ENCODE data around the gene CHID1. TPM values are rescaled to one million over a fixed set of nuclear protein-coding genes. Genes with fewer than 3 reads are reported as not detected.

The CHID1 gene
- total and polyA plus RNA-seq, 2 of the 8 experiments (the other 6 are each of a cell fraction or from before 2014, with no cell fraction given) = 81.2 to 88.5 TPM

DNA sequence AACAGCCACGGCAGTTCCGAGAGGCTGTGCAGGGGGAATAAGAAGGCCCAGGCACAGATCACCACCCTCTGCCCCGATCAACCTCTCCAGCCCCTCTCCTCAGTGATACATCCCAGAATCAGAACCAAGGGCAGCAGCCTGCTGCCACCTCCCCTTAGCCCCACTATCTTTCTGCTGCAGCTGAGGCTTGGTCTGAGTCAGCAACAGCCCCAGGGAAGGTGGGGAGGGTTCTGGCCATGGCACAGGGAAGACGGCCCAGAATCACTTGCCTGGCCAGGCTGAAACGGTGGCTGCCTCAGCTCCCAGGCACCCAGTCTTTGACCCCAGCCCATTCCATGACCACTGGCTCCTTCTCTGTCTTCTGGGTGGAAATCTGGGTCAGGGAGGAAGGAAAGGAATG is 2.3 kb downstream of the CHID1 start:
- no peak overlapping the region for H3K23ac ChIP-seq (ENCODE audit: insufficient read length)
- H3K18ac ChIP-seq (ENCODE audit: extremely low read depth, low read length) = no peak overlapping the region
- 94% methylated on average over 5 of the region's 5 CpGs; no CpG with 5 or more reads in 1 of the 2 experiments for WGBS, 2 experiments (ENCODE audit: extremely low coverage in 1 of 2, insufficient coverage in 1 of 2, insufficient read length in 1 of 2, insufficient replicate concordance in 2 of 2, low coverage in 1 of 2, low lambda C conversion rate in 2 of 2, missing lambda C conversion rate in 1 of 2)
- no peak overlapping the region for H3K56ac ChIP-seq (replicated peaks; ENCODE audit: insufficient read length, low read depth, low read length)
- no peak overlapping the region for H3K4ac ChIP-seq (replicated peaks; ENCODE audit: insufficient read length, low read depth, low read length)
- peaks cover 7 to 16% (median 9%) of the 10 kb centered on the region in 4 experiments; a peak in 6 of 8 replicates for H3K36me3 ChIP-seq (ENCODE audit: control insufficient read depth in 2 of 4, insufficient read depth in 4 of 4, low read length in 3 of 4)
- no peak overlapping the region for H3K4me2 ChIP-seq (ENCODE audit: insufficient read depth in 1 of 2, low read depth in 2 of 2, low read length in 2 of 2)
- H3K79me2 ChIP-seq (ENCODE audit: control insufficient read depth in 1 of 2, insufficient read depth in 2 of 2, low read length in 2 of 2) = peaks cover 0 to 36% of the 10 kb centered on the region in 2 experiments; a peak in 3 of 4 replicates
- peaks cover 0 to 14% of the 10 kb centered on the region in 2 experiments for H4K20me1 ChIP-seq (replicated peaks in 1 of 2; ENCODE audit: control insufficient read depth in 1 of 2, insufficient read depth in 2 of 2, low read length in 2 of 2)
- no peak overlapping the region for H4K5ac ChIP-seq (ENCODE audit: insufficient read length, low read depth, low read length)
- no peak overlapping the region for H2AK5ac ChIP-seq (ENCODE audit: low read depth, low read length)
- H2AFZ ChIP-seq (ENCODE audit: low read length) = no peak overlapping the region
- no peak overlapping the region for H2BK20ac ChIP-seq (ENCODE audit: low read length)
- H2BK15ac ChIP-seq (ENCODE audit: low read length) = no peak overlapping the region
- H3K27me3 ChIP-seq (replicated peaks in 1 of 4; ENCODE audit: control insufficient read depth in 3 of 4, extremely low read depth in 1 of 4, insufficient read depth in 3 of 4, low read length in 3 of 4) = no peaks in the 10 kb centered on the region
- peaks cover 22% of the 10 kb centered on the region for H3K79me1 ChIP-seq (ENCODE audit: low read depth, low read length)
- H3K4me3 ChIP-seq (ENCODE audit: extremely low read depth in 1 of 4, insufficient read depth in 2 of 4, low read depth in 3 of 4, low read length in 4 of 4) = no peak overlapping the region
- ChIA-PET POLR2A (ENCODE audit: partially characterized antibody) (no interaction called here), CTCF (ENCODE audit: partially characterized antibody) (interaction anchor here (0.6 to 2.6 kb wide), 3 partner anchors 10 to 34 kb away, joined by 4 to 9 read pairs (median 4); no protein-coding TSS in a partner anchor)
- no peak overlapping the region for H3K27ac ChIP-seq (ENCODE audit: low read depth, low read length)
- no peak overlapping the region for H4K8ac ChIP-seq (ENCODE audit: extremely low read depth, insufficient read depth, low read length)
- no peak overlapping the region for H2BK12ac ChIP-seq (ENCODE audit: low read depth, low read length)
- H3K4me1 ChIP-seq (replicated peaks in 1 of 4; ENCODE audit: control insufficient read depth in 3 of 4, insufficient read depth in 4 of 4, low read length in 3 of 4) = peaks cover 0 to 14% (median 6%) of the 10 kb centered on the region in 4 experiments; a peak in 6 of 7 replicates
- FAIRE-seq (no peak), DNase-seq (ENCODE audit: low read depth in 1 of 2, low spot score in 2 of 2) (no peak)
- no peak overlapping the region for H2BK5ac ChIP-seq (ENCODE audit: low read depth, low read length)
- H4K91ac ChIP-seq (replicated peaks; ENCODE audit: insufficient read length, low read length) = no peak overlapping the region
- no peak overlapping the region for H3K9ac ChIP-seq (replicated peaks in 1 of 4; ENCODE audit: extremely low read depth in 1 of 4, low read depth in 3 of 4, low read length in 3 of 4)
- no peaks in the 10 kb centered on the region for H3K9me3 ChIP-seq (ENCODE audit: insufficient read depth in 2 of 2, low read depth in 1 of 2, low read length in 1 of 2)
- peaks cover 15% of the 10 kb centered on the region for H3K23me2 ChIP-seq (ENCODE audit: low read depth, low read length)
- H2BK120ac ChIP-seq (replicated peaks; ENCODE audit: low read depth, low read length) = no peak overlapping the region
- H3K14ac ChIP-seq (ENCODE audit: insufficient read length) = no peak overlapping the region
- TF ChIP-seq, protein P1, sequence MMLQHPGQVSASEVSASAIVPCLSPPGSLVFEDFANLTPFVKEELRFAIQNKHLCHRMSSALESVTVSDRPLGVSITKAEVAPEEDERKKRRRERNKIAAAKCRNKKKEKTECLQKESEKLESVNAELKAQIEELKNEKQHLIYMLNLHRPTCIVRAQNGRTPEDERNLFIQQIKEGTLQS (IDR thresholded peaks at IDR 0.05; ENCODE audit: insufficient read depth, low read depth, low read length) = no peak
- TF ChIP-seq YY1 (IDR thresholded peaks at IDR 0.05; ENCODE audit: low read depth, low read length) (no peak), EZH2 (IDR thresholded peaks at IDR 0.05; ENCODE audit: low read depth, low read length, severe bottlenecking) (no peak), POLR2A (IDR thresholded peaks at IDR 0.05; ENCODE audit: control extremely low read depth in 1 of 2, low read depth in 2 of 2, low read length in 2 of 2) (no peak), CEBPB (IDR thresholded peaks at IDR 0.05; ENCODE audit: low read depth, low read length) (no peak), BCL11A (IDR thresholded peaks at IDR 0.05; ENCODE audit: low read depth in 2 of 2, low read length in 2 of 2) (no peak), TBP (IDR thresholded peaks at IDR 0.05; ENCODE audit: low read depth, low read length) (no peak), SP4 (IDR thresholded peaks at IDR 0.05; ENCODE audit: low read length) (no peak), TEAD4 (IDR thresholded peaks at IDR 0.05; ENCODE audit: low read depth, low read length) (no peak), HDAC2 (IDR thresholded peaks at IDR 0.05; ENCODE audit: borderline replicate concordance in 1 of 2, low read depth in 2 of 2, low read length in 2 of 2) (no peak), GTF2F1 (IDR thresholded peaks at IDR 0.05; ENCODE audit: borderline replicate concordance, low read depth, low read length) (no peak), BACH1 (IDR thresholded peaks at IDR 0.05; ENCODE audit: low read length) (no peak), CBX5 (IDR thresholded peaks at IDR 0.05; ENCODE audit: low read depth, low read length) (no peak)
- TF ChIP-seq, protein P2, sequence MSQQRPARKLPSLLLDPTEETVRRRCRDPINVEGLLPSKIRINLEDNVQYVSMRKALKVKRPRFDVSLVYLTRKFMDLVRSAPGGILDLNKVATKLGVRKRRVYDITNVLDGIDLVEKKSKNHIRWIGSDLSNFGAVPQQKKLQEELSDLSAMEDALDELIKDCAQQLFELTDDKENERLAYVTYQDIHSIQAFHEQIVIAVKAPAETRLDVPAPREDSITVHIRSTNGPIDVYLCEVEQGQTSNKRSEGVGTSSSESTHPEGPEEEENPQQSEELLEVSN (IDR thresholded peaks at IDR 0.05) = no peak
